Measurements from ENCODE around the gene PLB1. TPM values are rescaled to one million over a fixed set of nuclear protein-coding genes. Genes with fewer than 3 reads are reported as not detected.

The PLB1 gene
- total RNA-seq, 1 experiment from 2014 or later, result 0.44 TPM

- TF ChIP-seq ZNF532 (CRISPR knock-in tag; IDR thresholded peaks at IDR 0.05; ENCODE audit: borderline replicate concordance) (no peak), ZNF416 (CRISPR knock-in tag; IDR thresholded peaks at IDR 0.05) (no peak), ZMAT4 (CRISPR knock-in tag; IDR thresholded peaks at IDR 0.05) (no peak), JUN (CRISPR knock-in tag; IDR thresholded peaks at IDR 0.05) (no peak), ATF1 (CRISPR knock-in tag; IDR thresholded peaks at IDR 0.05) (no peak), NR2C2 (CRISPR knock-in tag; IDR thresholded peaks at IDR 0.05) (no peak)
Measured at GRCh38 chr2:28511871-28512606, 16.2 kb downstream of the PLB1 start (continued).

GRCh38 chr2:28512607-28512965 is 16.7 kb downstream of the PLB1 start:
- H3K9me3 Mint-ChIP-seq, result peaks cover 14% of the 10 kb centered on the region
- POLR2A ChIA-PET, result no interaction called here
- H3K4me1 Mint-ChIP-seq, result no peaks in the 10 kb centered on the region
- CTCF ChIA-PET, result no interaction called here
- no peak overlapping the region for H3K27ac Mint-ChIP-seq
- peaks cover 3% of the 10 kb centered on the region; the same call in 1 of the 2 replicates for H3K27me3 Mint-ChIP-seq (ENCODE audit: low read depth)
- H3K4me3 Mint-ChIP-seq, result no peak overlapping the region
- H3K36me3 Mint-ChIP-seq, result no peaks in the 10 kb centered on the region
- DNase-seq (ENCODE audit: low spot score) (no peak), ATAC-seq (no peak)
- TF ChIP-seq KAT7 (CRISPR knock-in tag; IDR thresholded peaks at IDR 0.05; ENCODE audit: borderline replicate concordance) (no peak), HMGA2 (CRISPR knock-in tag; IDR thresholded peaks at IDR 0.05) (no peak), MXD4 (CRISPR knock-in tag; IDR thresholded peaks at IDR 0.05; ENCODE audit: borderline replicate concordance) (no peak), CDX4 (CRISPR knock-in tag; IDR thresholded peaks at IDR 0.05; ENCODE audit: borderline replicate concordance) (no peak), ZNF423 (CRISPR knock-in tag; IDR thresholded peaks at IDR 0.05) (no peak), TEAD4 (CRISPR knock-in tag; IDR thresholded peaks at IDR 0.05) (no peak), FOXP1 (CRISPR knock-in tag; IDR thresholded peaks at IDR 0.05; ENCODE audit: borderline replicate concordance) (no peak), ZMAT4 (CRISPR knock-in tag; IDR thresholded peaks at IDR 0.05) (no peak), ELF4 (CRISPR knock-in tag; IDR thresholded peaks at IDR 0.05; ENCODE audit: low read depth) (no peak), E2F5 (CRISPR knock-in tag; IDR thresholded peaks at IDR 0.05) (no peak), ZNF281 (CRISPR knock-in tag; IDR thresholded peaks at IDR 0.05) (no peak), ZNF425 (CRISPR knock-in tag; conservative IDR thresholded peaks at IDR 0.05) (no peak), ZNF532 (CRISPR knock-in tag; IDR thresholded peaks at IDR 0.05; ENCODE audit: borderline replicate concordance) (no peak), RORB (CRISPR knock-in tag; IDR thresholded peaks at IDR 0.05) (no peak), FOXK1 (CRISPR knock-in tag; IDR thresholded peaks at IDR 0.05) (no peak)
